HG03432 (cell line): ENCODE measurements around the gene RAI2.

Experiments
- ATAC-seq: cut with Tn5 transposase; IDR thresholded peaks from one replicate; pipeline ENCODE4 v1.9.1; 2021; ENCODE audit warnings: mild to moderate bottlenecking, moderate library complexity; ENCODE audit not compliant: unreplicated experiment

The RAI2 gene

DNA sequence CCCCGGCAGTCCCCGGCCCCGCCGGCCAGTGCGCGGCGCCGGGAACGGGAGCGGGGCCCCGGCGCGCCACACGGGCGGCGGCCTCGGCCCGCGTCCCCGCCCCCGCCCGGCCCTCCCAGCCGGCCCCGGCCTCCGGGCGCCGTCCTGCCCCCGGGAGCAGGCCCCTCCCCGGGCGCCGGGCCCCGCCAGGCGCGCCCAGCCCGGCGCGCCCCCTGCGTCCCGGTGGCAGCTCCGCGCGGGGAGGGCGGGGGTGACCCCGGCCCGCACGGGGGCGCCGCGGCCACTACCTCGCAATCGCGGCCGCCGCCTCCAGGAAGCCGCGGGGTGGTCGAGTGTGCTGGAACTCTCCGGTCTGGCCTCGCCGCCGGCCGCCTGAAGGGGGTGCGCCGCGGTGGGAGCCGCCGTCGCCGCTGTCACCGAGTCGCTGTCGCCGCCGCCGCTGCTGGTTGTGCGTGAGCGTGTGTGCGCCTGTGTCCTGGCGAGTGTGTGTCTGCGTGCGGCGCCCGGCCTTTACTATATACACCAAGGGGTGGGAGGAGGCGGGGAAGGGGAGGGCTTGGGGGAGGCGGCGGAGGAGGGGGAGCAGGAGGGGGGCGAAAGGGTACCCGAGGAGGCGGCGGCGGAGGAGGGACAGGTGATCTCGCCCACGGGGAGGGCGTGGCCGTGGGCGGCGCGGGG, at the start of gene RAI2:
RAI2 (minus strand) TSS at position 488 of the 678 bp plus-strand sequence. CDS start 59,288 bp downstream, outside the sequence.
- ATAC-seq, result no peak

DNA sequence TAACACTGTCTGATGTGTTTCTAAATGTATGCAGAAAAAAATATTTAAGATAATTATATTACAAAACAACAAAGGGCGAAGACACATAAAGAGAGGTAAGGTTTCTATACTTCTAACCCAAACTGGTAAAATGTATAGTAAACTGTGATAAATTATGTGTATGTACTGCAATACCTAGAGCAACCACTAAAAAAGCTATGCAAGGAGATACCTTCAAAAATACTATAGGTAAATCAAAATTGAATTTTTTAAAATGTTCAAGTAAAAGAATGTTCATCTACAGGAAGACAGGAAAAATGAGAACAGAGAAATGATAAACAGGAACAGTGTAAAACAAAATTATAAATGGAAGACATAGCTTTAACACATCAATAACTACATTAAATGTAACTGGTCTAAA, 27.3 kb upstream of the RAI2 start:
- ATAC-seq, result no peak

GRCh38 chrX:17882680-17883079, 21.6 kb upstream of the RAI2 start:
- no peak for ATAC-seq

GRCh38 chrX:17878028-17878670, 17.1 kb upstream of the RAI2 start:
- ATAC-seq, result no peak

- no peak for ATAC-seq
These were observed 15.0 kb upstream of the RAI2 start for GRCh38 chrX:17876135-17876534.

DNA sequence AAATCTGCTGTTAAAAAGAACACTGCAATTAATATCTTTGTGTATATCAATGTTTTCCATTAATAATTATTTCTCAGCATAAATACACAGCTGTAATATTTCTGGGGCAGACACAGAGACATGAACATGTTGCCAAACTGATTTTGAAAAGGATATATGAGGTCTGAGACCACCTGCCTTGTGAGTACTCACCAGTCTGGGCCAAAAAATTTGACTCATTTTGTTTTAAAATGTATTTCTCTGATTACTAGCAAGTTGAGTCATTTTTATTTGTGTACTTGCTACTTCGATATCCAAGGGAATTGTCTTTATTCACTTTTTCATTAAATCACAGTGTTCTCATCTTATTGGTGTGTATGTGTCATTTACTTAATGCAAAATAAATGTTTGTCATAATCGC, 8.5 kb upstream of the RAI2 start:
- ATAC-seq, result no peak

GRCh38 chrX:17861489-17862011, 452 bp upstream of the RAI2 start:
- ATAC-seq, result no peak

- no peak for ATAC-seq
These were observed 818 bp downstream of the RAI2 start for GRCh38 chrX:17860179-17860780.

DNA sequence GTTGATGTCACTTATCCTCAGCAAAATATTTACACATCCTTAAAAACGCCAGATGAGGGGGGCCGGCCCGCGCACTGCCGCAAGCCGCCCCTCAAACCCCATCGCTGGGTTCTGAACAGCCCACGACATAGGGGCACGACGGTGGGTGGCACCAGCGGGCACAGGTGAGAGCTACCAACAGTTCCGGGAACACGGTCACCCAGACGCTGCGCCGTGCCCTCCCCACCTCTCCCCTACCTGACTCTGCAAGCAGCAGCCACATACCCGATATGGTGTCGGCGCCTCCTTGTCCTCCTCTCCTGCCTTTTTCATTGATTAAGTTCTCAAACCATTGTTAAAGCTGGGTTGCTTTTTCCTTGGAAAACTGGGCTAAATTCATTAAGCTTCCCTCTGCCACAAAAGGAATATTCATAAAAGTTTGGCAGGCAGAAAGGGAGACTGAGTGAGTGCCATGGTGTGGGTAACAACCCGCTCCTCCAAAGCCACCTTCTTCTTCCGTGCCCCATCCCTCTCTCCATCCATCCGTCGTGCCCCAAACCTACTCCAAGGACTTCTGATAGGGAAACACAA, 1.4 kb downstream of the RAI2 start:
- ATAC-seq, result no peak

GRCh38 chrX:17854531-17854930, 6.6 kb downstream of the RAI2 start:
- ATAC-seq, result no peak

- ATAC-seq, result no peak
These were observed 7.0 kb downstream of the RAI2 start for GRCh38 chrX:17854069-17854468.

DNA sequence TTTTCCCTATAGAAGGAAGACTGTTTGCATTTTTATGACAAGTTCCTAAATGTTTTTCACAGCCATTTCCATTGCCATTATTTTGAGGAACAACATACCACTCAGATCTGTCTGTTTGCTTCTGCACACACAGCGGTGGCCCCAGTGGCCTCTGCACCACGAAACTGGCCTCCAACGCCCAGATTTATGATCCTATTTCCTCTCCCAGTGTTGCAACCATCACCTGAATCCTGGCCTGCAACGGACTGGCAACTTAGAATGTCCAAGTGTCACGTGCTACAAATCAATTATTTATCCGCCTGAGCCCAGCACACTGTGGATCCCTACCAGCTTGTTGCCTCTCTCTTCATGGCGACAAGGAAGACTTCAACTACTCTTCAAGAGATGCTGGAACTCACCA, 9.2 kb downstream of the RAI2 start:
- no peak for ATAC-seq

DNA sequence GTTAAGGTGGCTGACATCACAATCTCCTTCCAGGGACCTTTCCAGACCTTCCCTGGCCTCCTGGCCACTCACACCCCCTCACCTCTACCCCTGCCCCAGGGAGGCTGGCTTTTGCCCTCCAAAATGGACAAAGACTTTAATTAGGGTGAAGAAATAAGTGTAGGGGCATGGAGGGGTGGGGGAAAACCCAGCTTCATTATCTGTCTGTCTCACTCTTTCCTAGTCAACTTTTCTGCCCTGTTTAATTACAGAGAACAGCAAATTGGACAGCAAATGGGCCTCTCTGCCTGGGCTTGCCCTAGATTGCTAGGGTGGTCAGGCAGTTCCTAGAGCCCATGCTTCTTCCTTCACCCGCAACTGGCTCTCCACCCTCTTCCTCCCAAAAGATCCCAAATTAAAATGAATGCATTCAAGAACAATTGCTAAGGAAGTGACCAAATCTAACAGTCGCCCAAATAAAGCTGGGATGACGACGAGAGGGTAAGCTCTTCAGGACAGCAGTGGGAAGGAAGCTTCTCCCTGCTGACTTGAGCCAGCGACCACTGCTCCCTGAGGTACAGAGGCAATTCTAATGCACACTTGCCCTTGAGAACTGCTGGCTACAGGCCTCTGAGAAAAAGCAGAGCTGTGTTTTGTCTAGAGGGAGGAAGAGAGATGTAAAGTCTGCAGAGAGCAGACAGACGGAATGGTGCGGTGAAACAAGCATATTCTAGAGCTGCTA, 12.4 kb downstream of the RAI2 start:
- no peak for ATAC-seq

GRCh38 chrX:17846045-17846444, 15.1 kb downstream of the RAI2 start:
- no peak for ATAC-seq

DNA sequence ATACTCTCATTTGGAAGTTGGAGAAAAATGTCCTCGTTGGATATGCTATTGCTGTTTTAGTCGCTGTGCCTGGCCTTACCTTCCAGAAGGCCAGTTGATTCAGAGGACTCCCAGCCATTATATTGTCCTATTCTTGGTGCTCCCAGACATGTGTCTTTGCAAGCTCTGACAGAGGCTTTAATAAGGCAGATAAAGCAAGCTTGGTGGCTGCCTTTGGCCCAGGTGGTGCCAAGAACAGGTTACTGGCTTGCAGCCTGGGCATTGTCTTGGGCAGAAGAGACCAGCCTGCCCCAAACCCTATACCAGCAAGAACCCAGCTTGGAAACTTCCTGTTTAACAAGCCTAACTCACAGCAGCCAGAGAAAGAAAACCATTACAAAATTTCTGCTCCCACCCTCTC, 16.9 kb downstream of the RAI2 start:
- ATAC-seq, result no peak

DNA sequence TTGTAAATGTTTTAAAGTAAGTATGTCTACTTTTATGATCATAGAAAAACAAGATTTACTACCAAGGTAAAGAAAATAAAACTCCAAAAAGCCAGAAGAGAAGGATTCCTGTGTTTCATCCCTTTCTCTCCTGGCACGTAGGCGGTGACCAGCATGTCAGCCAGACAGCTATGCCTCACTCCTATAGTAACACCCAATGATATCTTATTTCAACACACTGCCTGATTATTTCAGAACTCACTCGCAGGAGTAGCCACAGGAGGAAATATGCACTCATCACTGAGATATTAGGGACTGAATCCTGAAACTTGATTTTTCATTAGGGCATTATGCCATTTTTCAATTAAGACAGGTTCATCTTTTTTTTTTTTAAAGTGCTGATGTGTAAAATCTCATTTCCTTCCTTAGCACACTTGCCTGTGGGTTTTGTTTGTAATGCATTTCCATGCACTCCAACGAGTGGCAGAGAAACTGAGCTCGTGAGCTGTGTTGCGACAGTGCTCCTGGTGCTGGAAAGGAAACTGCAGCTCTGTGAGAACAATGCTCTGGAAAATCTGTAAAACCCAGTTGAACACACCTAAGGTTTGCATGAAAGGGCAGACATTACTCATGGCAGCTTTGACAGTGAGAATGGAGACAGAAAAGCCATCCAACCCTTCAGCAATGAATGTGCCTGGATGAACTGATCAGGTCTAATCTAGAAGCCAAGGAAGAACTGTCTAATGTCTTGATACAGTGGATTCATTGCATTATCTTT, 18.2 kb downstream of the RAI2 start:
- no peak for ATAC-seq

DNA sequence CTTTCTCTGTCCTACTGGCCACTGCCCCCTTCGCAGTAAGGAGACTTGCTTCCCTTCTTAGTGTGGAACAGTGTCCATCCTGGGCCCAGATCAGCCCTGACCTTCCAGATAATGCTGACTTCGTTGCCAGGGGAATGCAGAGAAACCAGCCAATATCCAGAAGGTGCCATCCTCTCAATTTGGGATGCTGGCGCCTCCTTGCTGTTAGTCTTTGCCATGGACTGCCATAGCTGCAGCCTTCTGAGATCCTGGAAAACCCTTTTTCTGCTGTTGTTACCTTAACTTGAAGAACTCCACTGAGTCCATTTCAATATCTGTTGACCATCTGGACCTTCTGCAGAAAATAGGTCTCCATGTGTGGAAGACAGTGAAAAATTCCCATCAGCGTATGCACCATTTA, 21.8 kb downstream of the RAI2 start:
- ATAC-seq, result no peak

- no peak for ATAC-seq
These were observed 24.3 kb downstream of the RAI2 start for GRCh38 chrX:17836830-17837229.

DNA sequence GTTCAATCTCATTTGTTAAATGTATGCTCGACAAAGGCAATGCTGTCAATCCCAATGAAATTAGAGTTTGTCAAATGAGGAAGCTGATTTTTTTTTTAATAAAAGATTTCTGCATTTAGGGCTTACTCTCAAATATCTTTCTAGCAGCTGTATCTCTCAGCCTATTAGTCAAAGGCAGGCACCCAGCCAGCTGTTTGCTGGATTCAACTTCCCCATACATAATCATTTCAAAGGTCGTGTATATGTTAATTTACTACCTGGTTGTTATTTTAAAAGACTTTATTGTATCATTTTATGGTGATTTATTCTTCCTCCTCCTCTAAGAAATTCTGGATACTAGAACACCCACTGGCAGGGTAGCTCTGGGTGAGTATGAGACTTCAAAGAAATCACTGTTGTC, 27.1 kb downstream of the RAI2 start:
- no peak for ATAC-seq

- ATAC-seq, result no peak
These were observed 29.8 kb downstream of the RAI2 start for GRCh38 chrX:17831255-17831654.
